GM10248 (cell line): ENCODE data around the gene MED29.

Experiments used
- CTCF ChIA-PET: fragments of 300-600 bp; sonication (Branson Sonifier 250); formaldehyde crosslinking; extraction: SDS; loops from one replicate; lab custom pipeline; 2021; ENCODE audit warnings: antibody characterized with exemption; lab: Yijun Ruan, JAX
- POLR2A ChIA-PET: fragments of 350-650 bp; sonication (Branson Sonifier 250); formaldehyde crosslinking; extraction: SDS; loops from one replicate; lab custom pipeline; 2020; ENCODE audit warnings: antibody characterized with exemption; lab: Yijun Ruan, JAX
- DNase-seq: peaks from one replicate; pipeline ENCODE4 v3.0.0; 2012; ENCODE audit errors: extremely low spot score
- TF ChIP-seq, protein P1 (sequence below): IDR thresholded peaks from 2 replicates; pipeline ENCODE4 v1.5.1; 2012; ENCODE audit warnings: mild to moderate bottlenecking, low read depth; ENCODE audit errors: extremely low read depth, missing control alignments, control extremely low read depth

MED29 gene

DNA sequence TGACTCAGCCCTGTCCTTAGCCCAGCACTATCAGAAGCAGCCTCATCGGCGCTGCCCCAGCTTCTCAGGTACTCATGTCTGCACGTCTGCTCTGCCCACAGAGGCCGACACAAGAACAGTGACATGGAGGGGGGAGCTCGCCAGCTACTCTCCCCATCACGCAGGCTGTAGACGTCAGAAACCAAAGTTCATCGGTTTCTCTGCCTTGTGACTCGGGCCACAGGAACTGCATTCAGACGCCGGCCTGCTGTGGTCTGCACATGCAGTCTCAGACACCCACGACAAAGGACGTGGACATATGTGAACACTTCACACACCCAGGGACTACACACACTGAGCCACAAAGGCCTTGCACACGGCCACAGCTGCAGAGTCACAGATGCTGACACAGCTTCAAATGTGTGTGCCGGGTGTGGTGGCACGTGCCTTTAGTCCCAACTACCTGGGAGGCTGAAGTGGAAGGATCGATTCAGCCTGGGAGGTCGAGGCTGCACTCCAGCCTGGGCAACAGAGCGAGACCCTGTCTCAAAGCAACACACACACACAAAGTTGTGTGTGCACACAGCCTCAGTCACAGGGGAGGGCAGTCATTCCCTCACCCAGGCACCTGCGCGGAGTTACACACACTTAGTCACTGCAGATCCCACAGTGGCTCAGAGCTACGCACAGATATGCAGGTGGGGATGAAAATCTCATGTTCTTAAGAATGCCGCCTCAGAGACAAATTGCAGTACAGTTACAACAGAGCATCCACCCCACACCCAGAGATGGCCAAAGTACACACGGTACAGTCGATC is 10.6 kb downstream of the MED29 start:
- POLR2A ChIA-PET, result interaction anchor here (0.6 to 2.3 kb wide), 3 partner anchors 10 to 30 kb away, joined by 4 to 18 read pairs (median 17); partner anchors contain the start of genes MED29 and PAF1
- TF ChIP-seq, protein P1, sequence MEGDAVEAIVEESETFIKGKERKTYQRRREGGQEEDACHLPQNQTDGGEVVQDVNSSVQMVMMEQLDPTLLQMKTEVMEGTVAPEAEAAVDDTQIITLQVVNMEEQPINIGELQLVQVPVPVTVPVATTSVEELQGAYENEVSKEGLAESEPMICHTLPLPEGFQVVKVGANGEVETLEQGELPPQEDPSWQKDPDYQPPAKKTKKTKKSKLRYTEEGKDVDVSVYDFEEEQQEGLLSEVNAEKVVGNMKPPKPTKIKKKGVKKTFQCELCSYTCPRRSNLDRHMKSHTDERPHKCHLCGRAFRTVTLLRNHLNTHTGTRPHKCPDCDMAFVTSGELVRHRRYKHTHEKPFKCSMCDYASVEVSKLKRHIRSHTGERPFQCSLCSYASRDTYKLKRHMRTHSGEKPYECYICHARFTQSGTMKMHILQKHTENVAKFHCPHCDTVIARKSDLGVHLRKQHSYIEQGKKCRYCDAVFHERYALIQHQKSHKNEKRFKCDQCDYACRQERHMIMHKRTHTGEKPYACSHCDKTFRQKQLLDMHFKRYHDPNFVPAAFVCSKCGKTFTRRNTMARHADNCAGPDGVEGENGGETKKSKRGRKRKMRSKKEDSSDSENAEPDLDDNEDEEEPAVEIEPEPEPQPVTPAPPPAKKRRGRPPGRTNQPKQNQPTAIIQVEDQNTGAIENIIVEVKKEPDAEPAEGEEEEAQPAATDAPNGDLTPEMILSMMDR, result no peak
- CTCF ChIA-PET, result interaction anchor here (0.7 to 3.9 kb wide), 5 partner anchors 8 to 39 kb away, joined by 3 to 43 read pairs (median 3); partner anchors contain the start of genes MED29, PAF1 and PLEKHG2
- peak; percentile 67 for DNase-seq

DNA sequence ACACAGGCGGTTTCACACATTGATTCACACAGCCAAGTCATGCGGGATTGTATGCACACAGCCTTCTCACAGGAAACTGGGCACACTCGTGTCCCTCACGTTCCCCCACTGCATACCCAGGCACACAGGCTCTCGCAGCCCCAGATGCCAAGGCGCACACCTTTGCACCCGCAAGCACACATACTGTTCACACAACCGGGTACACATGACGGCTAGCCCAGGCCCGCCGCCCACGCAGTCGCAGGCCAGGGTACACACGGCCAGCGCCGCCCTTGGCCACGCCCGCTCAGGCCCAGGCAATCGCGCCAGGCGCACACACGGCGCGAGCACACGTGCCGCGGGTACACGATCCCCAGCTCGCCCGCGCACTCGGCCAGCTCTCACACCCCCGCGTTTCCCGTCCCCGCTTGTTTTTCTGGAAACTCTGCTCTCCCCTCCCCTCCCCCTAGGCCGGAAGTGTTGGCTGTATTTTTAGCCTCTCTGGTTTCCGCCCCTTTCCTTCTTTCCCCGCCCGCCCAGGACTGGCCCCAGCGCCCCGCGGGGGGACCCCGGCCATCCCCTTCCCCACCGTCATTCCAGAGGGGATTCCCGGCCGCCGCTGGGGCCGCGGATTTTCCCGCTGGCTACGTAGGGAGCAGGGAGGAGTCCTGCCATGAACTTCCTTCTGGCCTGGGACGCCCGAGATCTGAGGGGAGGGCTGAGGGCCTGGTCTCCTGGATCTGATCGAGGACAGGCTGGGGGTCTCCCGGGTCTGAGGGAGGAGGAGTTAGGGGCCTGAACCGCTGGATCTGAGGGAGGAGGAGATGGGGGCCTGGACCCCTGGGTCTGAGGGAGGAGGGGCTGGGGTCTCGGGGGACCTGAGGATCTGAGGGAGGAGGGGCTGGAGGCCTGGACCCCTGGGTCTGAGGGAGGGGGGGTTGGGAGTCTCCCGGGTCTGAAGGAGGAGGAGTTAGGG is 11.4 kb downstream of the MED29 start:
- POLR2A ChIA-PET, result interaction anchor here (0.6 to 2.3 kb wide), 3 partner anchors 11 to 33 kb away, joined by 3 to 18 read pairs (median 4); partner anchors contain the start of genes MED29, PAF1 and RPS16
- TF ChIP-seq, protein P1, result no peak
- DNase-seq, result peak; percentile 69
- CTCF ChIA-PET, result interaction anchor here (1.0 to 3.9 kb wide), 4 partner anchors 9 to 60 kb away, joined by 3 to 43 read pairs (median 5); partner anchors contain the start of genes PLEKHG2 and SAMD4B

GRCh38 chr19:39403331-39404312 is 12.4 kb downstream of the MED29 start:
- DNase-seq, result peak; percentile 77
- ChIA-PET CTCF (interaction anchor here (1.2 to 1.3 kb wide), 2 partner anchors 8 to 61 kb away, joined by 4 to 6 read pairs; partner anchors contain the start of genes PLEKHG2 and SAMD4B), POLR2A (interaction anchor here (0.5 to 0.9 kb wide), 4 partner anchors 32 to 722 kb away, joined by 3 to 5 read pairs (median 4); partner anchors contain the start of genes RPS16 and SAMD4B)
- TF ChIP-seq, protein P1, result no peak

DNA sequence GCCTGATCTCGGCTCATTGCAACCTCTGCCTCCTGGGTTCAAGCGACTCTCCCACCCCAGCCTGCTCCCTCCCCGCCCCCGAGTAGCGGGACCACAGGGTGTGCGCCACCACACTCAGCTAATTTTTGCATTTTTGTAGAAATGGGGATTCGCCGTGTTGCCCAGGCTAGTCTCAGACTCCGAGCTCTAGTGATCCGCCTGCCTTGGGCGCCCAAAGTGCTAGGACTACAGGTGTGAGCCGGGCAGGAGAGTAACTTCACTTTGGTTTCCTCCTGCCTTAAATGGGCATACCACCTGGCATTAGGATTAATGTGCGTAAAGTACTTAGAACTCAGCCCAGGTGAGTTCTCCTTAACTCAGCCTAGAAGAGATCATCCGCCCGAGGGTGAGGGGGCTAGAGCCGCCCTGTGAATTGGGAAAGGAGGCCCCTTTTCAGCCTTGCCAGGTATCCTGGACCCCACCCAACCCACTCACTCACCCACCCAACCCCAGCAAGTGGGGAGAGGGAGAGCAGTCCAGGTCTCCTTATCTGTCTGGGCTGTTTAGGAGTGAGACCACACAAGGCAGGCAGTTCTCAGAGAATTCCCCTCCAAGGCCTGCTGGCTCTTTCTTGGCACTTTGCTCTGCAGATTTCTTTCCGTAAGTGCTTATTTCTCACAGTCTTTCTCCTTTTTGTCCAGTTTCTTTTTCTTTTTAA is 14.2 kb downstream of the MED29 start:
- ChIA-PET POLR2A (interaction anchor here (1.2 kb wide), 1 partner anchor 31 kb away, joined by 4 read pairs; the partner anchor contains the start of gene RPS16), CTCF (no interaction called here)
- TF ChIP-seq, protein P1, result no peak
- no peak for DNase-seq

DNA sequence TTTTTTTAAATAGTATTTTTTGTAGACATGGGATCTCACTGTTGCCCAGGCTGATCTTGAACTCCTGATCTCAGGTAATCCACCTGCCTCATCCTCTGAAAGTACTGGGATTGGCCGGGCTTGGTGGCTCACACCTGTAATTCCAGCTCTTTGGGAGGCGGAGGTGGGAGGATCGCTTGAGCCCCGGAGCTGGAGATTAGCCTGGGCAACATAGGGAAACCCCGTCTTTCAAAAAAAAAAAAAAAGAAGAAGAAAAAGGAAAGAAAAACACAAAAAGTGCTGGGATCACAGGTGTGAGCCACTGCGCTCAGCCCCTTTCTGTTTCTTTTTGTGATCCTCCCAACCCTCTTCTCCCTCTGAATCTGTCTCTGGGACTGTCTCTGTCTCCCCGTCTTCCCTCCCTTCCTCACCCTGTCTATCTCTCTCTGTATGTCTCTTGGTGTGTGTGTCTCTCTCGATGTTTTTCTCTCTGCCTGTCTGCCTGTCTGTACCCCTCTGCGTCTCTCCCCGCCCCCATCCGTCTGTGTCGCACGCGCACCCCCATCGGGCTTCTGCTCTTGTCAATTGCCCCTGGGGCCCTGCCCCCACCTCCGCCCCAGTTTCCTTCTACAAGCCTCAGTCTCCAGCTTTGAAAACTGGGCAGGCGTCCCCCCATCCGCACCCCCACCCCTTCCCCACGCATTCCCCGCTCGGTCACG is 14.9 kb downstream of the MED29 start:
- ChIA-PET CTCF (interaction anchor here (3.9 kb wide), 1 partner anchor 8 kb away, joined by 41 read pairs; no protein-coding TSS in a partner anchor), POLR2A (interaction anchor here (0.6 to 3.8 kb wide), 9 partner anchors 8 to 1285 kb away, joined by 3 to 49 read pairs (median 4); partner anchors contain the start of genes MED29, PAF1, RPS16 and SAMD4B)
- no peak for DNase-seq
- TF ChIP-seq, protein P1, result no peak
